OCI-LY3 (cell line): ENCODE results near the gene PDE4D.

Experiments
- H2AFZ ChIP-seq: fragments of 200-600, 300-600 bp; shearing (Covaris generic); 2 replicates; pipeline ENCODE4 v1.6.0; 2014; ENCODE audit warnings: antibody characterized with exemption, low read depth, low read length
- H3K27ac ChIP-seq: fragments of 200-600, 300-600 bp; sonication (generic); 2 replicates; pipeline ENCODE4 v1.5.1; 2014; ENCODE audit warnings: mild to moderate bottlenecking, low read length, moderate library complexity, mixed read lengths
- H3K27me3 ChIP-seq: fragments of 200-600, 300-600 bp; sonication (generic); 2 replicates; pipeline ENCODE4 v1.6.1; 2014; ENCODE audit warnings: low read depth, low read length, mixed read lengths
- H3K36me3 ChIP-seq: fragments of 200-600, 300-600 bp; sonication (generic); replicated peaks from 2 replicates; pipeline ENCODE3; 2014; ENCODE audit warnings: low read depth, low read length, mixed read lengths
- H3K4me1 ChIP-seq: fragments of 300-600, 200-600 bp; sonication (generic); 2 replicates; pipeline ENCODE4 v1.6.1; 2014; ENCODE audit warnings: low read length, mixed read lengths
- H3K4me2 ChIP-seq: fragments of 200-600, 300-600 bp; sonication (generic); 2 replicates; pipeline ENCODE4 v1.6.1; 2014; ENCODE audit warnings: low read length, mixed read lengths
- H3K4me3 ChIP-seq: fragments of 300-600, 200-600 bp; sonication (generic); 2 replicates; pipeline ENCODE4 v1.5.1; 2014; ENCODE audit warnings: antibody characterized with exemption, mild to moderate bottlenecking, low read length, moderate library complexity
- H3K79me2 ChIP-seq: fragments of 300-600, 200-600 bp; shearing (Covaris generic); 2 replicates; pipeline ENCODE4 v1.6.1; 2014; ENCODE audit warnings: mild to moderate bottlenecking, low read length, mixed read lengths
- H3K9ac ChIP-seq: fragments of 300-600, 200-600 bp; shearing (Covaris generic); 2 replicates; pipeline ENCODE4 v1.6.0; 2014; ENCODE audit warnings: mild to moderate bottlenecking, low read length, moderate library complexity
- H3K9me3 ChIP-seq: fragments of 200-600, 300-600 bp; shearing (Covaris generic); 2 replicates; pipeline ENCODE4 v1.6.1; 2014; ENCODE audit warnings: low read length, mixed read lengths; ENCODE audit not compliant: insufficient read depth
- H4K20me1 ChIP-seq: fragments of 200-600, 300-600 bp; sonication (generic); 2 replicates; pipeline ENCODE4 v1.6.1; 2016; ENCODE audit warnings: low read length, mixed read lengths; ENCODE audit not compliant: insufficient read depth
- CTCF ChIP-seq: fragments of 200-600, 300-600 bp; sonication (generic); IDR thresholded peaks from 2 replicates; pipeline ENCODE4 v1.5.1; 2014; ENCODE audit warnings: antibody characterized with exemption, low read length, low read depth
- EZH2phosphoT487 ChIP-seq: fragments of 200-600 bp; shearing (Covaris generic); IDR thresholded peaks from 2 replicates; pipeline ENCODE4 v1.6.1; 2018; ENCODE audit warnings: antibody characterized with exemption, mixed run types, low read depth

PDE4D gene

DNA sequence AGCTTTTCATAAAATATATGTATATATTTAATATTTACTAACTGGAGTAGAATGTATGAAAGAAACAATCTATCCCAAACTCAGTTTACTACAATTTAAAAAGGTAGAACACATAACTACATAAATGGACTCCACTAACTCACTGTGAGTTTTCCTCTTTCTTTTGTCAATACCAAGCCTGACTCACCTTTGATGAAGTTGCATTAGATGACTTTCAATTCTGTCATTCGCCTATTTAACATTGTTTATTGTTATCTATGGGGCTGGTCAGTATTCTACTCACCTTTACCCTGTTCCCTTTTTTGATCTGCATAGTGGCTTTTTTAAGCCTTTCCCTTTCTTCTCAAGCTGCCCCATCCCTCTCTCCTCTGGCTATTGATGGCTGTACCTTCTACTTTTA, 680.9 kb downstream of the PDE4D start:
- no peaks in the 10 kb centered on the region for H3K9me3 ChIP-seq
- no peaks in the 10 kb centered on the region for H3K4me1 ChIP-seq
- no peak overlapping the region for H3K4me2 ChIP-seq
- H3K79me2 ChIP-seq, result no peaks in the 10 kb centered on the region
- H4K20me1 ChIP-seq, result no peaks in the 10 kb centered on the region
- no peaks in the 10 kb centered on the region for H3K36me3 ChIP-seq
- H3K27ac ChIP-seq, result no peak overlapping the region
- H2AFZ ChIP-seq, result no peak overlapping the region
- no peak overlapping the region for H3K4me3 ChIP-seq
- no peak overlapping the region for H3K9ac ChIP-seq
- TF ChIP-seq CTCF (no peak), EZH2phosphoT487 (no peak)
- no peaks in the 10 kb centered on the region for H3K27me3 ChIP-seq

DNA sequence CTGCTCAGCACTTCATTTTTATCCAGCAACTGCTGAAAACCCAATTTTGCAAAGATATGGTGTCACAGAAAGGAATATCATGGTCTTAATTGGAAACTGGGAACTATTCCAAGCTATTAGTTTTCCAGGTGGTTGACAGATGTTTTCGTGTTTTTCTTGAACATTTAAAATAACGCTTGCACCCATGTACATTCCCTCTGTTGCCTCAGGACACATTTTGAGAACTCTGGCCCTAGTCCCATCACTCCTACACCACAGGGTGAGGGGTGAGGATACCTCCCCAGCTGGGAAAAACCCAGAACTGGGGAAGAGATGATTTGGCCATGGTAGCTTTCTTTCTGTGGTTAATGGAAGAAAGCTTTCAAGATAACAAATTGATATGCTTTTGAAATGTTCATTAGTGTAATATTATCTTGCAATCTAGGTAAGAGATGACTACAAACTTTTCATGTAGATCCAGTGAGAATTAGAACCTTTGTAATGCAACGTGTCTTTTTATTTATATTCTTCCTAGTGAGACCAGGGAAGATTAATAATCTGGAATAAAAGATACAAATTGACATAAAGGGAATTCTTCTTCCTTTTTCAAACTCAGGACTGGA, 683.7 kb downstream of the PDE4D start:
- H3K4me3 ChIP-seq, result no peak overlapping the region
- no peaks in the 10 kb centered on the region for H3K9me3 ChIP-seq
- no peak overlapping the region for H2AFZ ChIP-seq
- H3K27me3 ChIP-seq, result no peaks in the 10 kb centered on the region
- H3K27ac ChIP-seq, result no peak overlapping the region
- no peaks in the 10 kb centered on the region for H4K20me1 ChIP-seq
- no peak for TF ChIP-seq CTCF
- H3K36me3 ChIP-seq, result no peaks in the 10 kb centered on the region
- H3K9ac ChIP-seq, result no peak overlapping the region
- no peaks in the 10 kb centered on the region for H3K4me1 ChIP-seq
- no peak overlapping the region for H3K4me2 ChIP-seq
- H3K79me2 ChIP-seq, result no peaks in the 10 kb centered on the region

- H2AFZ ChIP-seq, result no peak overlapping the region
- H3K4me2 ChIP-seq, result no peak overlapping the region
- no peaks in the 10 kb centered on the region for H3K36me3 ChIP-seq
- no peaks in the 10 kb centered on the region for H3K9me3 ChIP-seq
- no peak overlapping the region for H3K4me3 ChIP-seq
- H3K79me2 ChIP-seq, result no peaks in the 10 kb centered on the region
- no peaks in the 10 kb centered on the region for H3K4me1 ChIP-seq
- TF ChIP-seq CTCF (no peak), EZH2phosphoT487 (no peak)
- no peaks in the 10 kb centered on the region for H4K20me1 ChIP-seq
- H3K27me3 ChIP-seq, result no peaks in the 10 kb centered on the region
- H3K9ac ChIP-seq, result no peak overlapping the region
- H3K27ac ChIP-seq, result no peak overlapping the region
These were observed 685.1 kb downstream of the PDE4D start for GRCh38 chr5:59208474-59208873.

DNA sequence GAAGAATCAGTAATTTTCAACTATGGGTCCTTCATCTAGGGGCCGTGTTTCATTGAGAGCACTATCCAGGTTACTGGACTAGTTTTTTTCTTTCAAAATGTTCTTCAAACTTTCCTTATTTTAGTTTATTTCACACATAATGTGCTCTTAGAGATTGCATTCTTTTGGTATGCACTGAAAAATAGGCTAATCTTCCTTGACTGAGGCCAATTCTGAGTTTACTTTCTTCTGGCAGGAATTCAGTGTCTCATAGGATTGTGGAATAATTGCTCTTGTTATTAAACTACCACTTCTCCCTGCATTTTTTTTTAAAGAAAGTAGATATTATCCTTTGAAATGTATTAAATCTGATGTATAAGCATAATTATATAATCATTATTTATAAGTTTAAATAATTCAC, 686.1 kb downstream of the PDE4D start:
- no peak overlapping the region for H3K4me2 ChIP-seq
- H3K4me1 ChIP-seq, result no peaks in the 10 kb centered on the region
- no peak overlapping the region for H3K27ac ChIP-seq
- no peak overlapping the region for H3K9ac ChIP-seq
- H3K4me3 ChIP-seq, result no peak overlapping the region
- no peaks in the 10 kb centered on the region for H3K79me2 ChIP-seq
- H3K9me3 ChIP-seq, result no peaks in the 10 kb centered on the region
- H4K20me1 ChIP-seq, result no peaks in the 10 kb centered on the region
- no peak overlapping the region for H2AFZ ChIP-seq
- TF ChIP-seq CTCF, result no peak
- no peak for TF ChIP-seq EZH2phosphoT487
- H3K27me3 ChIP-seq, result no peaks in the 10 kb centered on the region
- no peaks in the 10 kb centered on the region for H3K36me3 ChIP-seq
